ENCODE measurements around the gene XYLB.

- TF ChIP-seq CTCF (IDR thresholded peaks at IDR 0.05) (no peak), POLR2A (IDR thresholded peaks at IDR 0.05) (no peak)
Observed at GRCh38 chr3:38347421-38348200, 1.0 kb downstream of the XYLB start.
